ENCODE measurements around the gene STAMBP.

DNA sequence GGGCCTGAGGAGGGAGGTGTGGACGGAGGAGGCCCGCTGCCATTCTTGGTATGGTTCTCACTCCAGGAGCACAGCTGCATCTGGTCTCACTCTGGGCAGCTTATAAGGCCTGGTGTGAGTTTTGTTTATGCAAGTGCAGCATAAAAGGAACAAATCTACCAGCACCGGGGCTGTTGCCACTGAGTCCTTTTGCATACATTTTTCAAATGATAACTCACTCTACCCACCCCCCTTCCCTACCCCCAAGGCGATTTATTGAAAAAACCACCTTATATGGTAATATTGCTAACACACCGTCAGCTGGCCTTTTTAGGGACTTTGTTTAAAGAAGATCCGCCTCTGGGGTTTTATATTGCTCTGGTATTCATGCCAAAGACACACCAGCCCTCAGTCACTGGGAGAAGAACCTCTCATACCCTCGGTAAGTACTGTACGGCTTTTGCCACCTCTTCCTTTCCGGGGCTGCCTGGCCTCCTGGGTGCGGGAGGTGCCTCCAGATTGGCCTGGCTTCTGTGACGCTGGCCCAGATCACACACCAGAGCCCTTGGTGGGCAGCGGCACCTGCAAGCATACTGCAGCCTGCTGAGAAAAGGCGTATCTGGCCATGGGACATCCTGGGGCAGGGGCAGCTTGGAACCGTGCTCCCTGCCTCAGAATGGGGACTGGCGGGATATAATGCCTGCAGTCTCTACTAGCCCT is 64.0 kb downstream of the STAMBP start, which contains the start of gene ACTG2:
- TF ChIP-seq, protein P1, sequence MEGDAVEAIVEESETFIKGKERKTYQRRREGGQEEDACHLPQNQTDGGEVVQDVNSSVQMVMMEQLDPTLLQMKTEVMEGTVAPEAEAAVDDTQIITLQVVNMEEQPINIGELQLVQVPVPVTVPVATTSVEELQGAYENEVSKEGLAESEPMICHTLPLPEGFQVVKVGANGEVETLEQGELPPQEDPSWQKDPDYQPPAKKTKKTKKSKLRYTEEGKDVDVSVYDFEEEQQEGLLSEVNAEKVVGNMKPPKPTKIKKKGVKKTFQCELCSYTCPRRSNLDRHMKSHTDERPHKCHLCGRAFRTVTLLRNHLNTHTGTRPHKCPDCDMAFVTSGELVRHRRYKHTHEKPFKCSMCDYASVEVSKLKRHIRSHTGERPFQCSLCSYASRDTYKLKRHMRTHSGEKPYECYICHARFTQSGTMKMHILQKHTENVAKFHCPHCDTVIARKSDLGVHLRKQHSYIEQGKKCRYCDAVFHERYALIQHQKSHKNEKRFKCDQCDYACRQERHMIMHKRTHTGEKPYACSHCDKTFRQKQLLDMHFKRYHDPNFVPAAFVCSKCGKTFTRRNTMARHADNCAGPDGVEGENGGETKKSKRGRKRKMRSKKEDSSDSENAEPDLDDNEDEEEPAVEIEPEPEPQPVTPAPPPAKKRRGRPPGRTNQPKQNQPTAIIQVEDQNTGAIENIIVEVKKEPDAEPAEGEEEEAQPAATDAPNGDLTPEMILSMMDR (IDR thresholded peaks at IDR 0.05) = no peak
- TF ChIP-seq POLR2A (IDR thresholded peaks at IDR 0.05) = no peak

All from breast epithelium (tissue), 3 donors.